Parathyroid adenoma (tissue), 2 donors: Measurements from ENCODE around the gene IL21R.

Experiments
- H2AFZ ChIP-seq: fragments of 300-600 bp; sonication (generic); one replicate; pipeline ENCODE4 v1.7.0; 2017; ENCODE audit warnings: antibody characterized with exemption, mild to moderate bottlenecking
- H3K27ac ChIP-seq: fragments of 300-600 bp; sonication (generic); one replicate; pipeline ENCODE4 v1.7.0; 2017
- H3K27me3 ChIP-seq: fragments of 300-600 bp; sonication (generic); one replicate; pipeline ENCODE4 v1.7.0; 2017; ENCODE audit warnings: low read length; ENCODE audit not compliant: control insufficient read depth, insufficient read depth
- H3K36me3 ChIP-seq: fragments of 300-600 bp; sonication (generic); one replicate; pipeline ENCODE4 v1.7.0; 2017; ENCODE audit warnings: low read length; ENCODE audit not compliant: control insufficient read depth, insufficient read depth
- H3K4me1 ChIP-seq: fragments of 300-600 bp; sonication (generic); one replicate; pipeline ENCODE4 v1.7.0; 2017; ENCODE audit warnings: control low read depth
- H3K4me2 ChIP-seq: fragments of 300-600 bp; sonication (generic); one replicate; pipeline ENCODE4 v1.7.0; 2017; ENCODE audit warnings: low read length
- H3K4me3 ChIP-seq: fragments of 300-600 bp; sonication (generic); one replicate; pipeline ENCODE4 v1.7.0; 2017; ENCODE audit warnings: low read depth, low read length
- H3K79me2 ChIP-seq: fragments of 300-600 bp; sonication (generic); one replicate; pipeline ENCODE4 v1.7.0; 2017; ENCODE audit warnings: control low read depth
- H3K9ac ChIP-seq: fragments of 300-600 bp; sonication (generic); one replicate; pipeline ENCODE4 v1.7.0; 2017; ENCODE audit warnings: mild to moderate bottlenecking
- H3K9me3 ChIP-seq: fragments of 300-600 bp; sonication (generic); one replicate; pipeline ENCODE4 v1.7.0; 2017; ENCODE audit warnings: low read length; ENCODE audit not compliant: control insufficient read depth
- TF ChIP-seq, protein P1 (sequence below): fragments of 300-600 bp; sonication (generic); IDR thresholded peaks from one replicate; pipeline ENCODE4 v1.7.0; 2017; ENCODE audit warnings: antibody characterized with exemption, mild to moderate bottlenecking
- donor health status: primary hyperparathyroidism.

IL21R gene

DNA sequence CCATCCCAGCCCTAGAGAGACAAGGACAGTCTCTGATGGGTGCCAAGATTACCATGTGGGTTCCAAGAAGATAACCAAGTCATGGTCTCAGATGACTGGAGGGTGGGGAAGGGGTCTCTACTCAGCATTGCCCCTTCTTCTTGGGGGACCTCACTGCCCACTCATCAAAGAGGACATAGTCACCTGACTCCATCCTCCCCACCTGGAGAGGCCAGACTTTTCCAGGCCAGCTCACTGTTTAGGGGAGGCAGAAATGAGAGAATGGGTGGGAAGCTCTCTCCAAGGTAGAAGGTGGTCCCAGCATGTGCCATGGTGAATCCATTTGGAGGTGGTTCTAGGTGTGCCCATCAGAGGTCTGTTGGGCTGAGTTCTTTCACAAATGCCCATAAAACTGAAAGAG lies 20.7 kb upstream of the IL21R start:
- Histone ChIP-seq H3K4me3 (no peak overlapping the region), H3K27ac (no peak overlapping the region), H3K9ac (no peak overlapping the region), H3K27me3 (no peaks in the 10 kb centered on the region), H3K4me2 (no peak overlapping the region), H3K79me2 (no peaks in the 10 kb centered on the region), H3K4me1 (no peaks in the 10 kb centered on the region), H3K36me3 (no peaks in the 10 kb centered on the region), H2AFZ (no peak overlapping the region), H3K9me3 (no peaks in the 10 kb centered on the region)
- TF ChIP-seq, protein P1, sequence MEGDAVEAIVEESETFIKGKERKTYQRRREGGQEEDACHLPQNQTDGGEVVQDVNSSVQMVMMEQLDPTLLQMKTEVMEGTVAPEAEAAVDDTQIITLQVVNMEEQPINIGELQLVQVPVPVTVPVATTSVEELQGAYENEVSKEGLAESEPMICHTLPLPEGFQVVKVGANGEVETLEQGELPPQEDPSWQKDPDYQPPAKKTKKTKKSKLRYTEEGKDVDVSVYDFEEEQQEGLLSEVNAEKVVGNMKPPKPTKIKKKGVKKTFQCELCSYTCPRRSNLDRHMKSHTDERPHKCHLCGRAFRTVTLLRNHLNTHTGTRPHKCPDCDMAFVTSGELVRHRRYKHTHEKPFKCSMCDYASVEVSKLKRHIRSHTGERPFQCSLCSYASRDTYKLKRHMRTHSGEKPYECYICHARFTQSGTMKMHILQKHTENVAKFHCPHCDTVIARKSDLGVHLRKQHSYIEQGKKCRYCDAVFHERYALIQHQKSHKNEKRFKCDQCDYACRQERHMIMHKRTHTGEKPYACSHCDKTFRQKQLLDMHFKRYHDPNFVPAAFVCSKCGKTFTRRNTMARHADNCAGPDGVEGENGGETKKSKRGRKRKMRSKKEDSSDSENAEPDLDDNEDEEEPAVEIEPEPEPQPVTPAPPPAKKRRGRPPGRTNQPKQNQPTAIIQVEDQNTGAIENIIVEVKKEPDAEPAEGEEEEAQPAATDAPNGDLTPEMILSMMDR: no peak

DNA sequence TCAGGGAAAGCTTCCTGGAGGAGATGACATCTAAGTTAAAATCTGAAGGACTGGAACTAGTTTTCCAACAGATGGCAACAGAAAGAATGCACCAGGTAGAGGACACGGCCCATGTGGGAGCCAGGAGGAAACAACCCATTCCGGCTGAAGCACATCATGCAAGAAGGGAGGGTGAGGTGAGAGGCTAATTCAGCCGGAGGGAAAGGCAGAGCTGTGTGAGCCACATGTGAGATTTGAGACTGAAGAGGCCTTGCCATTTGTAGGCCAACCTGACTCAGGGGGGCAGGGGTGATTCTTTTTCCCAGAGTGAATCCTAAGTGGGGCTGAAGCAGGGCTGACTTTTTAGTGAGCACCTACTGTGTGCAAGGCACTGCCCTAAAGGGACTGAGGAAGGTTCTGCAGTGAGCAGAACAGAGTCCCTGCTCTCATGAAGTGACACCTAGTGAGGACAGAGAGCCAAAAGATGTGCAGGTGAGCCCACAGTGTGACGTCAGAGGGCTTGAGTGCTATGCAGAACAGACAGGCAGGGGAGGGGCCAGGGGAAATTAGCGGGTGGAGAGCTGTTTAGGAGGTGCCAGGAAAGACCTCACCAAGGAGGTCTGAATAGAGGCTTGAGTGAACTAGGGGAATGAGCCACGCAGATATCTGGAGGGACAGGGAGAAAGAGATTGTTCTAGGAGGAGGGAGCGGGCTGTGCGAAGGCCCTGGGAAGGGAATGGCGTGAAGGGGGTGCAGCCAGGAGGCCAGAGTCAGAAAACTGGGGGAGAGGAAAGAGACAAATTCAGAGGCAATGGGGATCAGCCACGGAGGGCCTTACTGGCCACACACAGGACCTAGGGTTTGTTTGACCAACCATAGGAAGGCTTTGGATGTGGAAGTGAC lies 19.8 kb upstream of the IL21R start:
- no peaks in the 10 kb centered on the region for H3K36me3 ChIP-seq
- H3K9ac ChIP-seq: no peak overlapping the region
- no peak overlapping the region for H3K4me3 ChIP-seq
- no peak overlapping the region for H3K4me2 ChIP-seq
- no peaks in the 10 kb centered on the region for H3K27me3 ChIP-seq
- no peaks in the 10 kb centered on the region for H3K79me2 ChIP-seq
- no peak overlapping the region for H3K27ac ChIP-seq
- TF ChIP-seq, protein P1: no peak
- no peaks in the 10 kb centered on the region for H3K4me1 ChIP-seq
- no peaks in the 10 kb centered on the region for H3K9me3 ChIP-seq
- no peak overlapping the region for H2AFZ ChIP-seq

DNA sequence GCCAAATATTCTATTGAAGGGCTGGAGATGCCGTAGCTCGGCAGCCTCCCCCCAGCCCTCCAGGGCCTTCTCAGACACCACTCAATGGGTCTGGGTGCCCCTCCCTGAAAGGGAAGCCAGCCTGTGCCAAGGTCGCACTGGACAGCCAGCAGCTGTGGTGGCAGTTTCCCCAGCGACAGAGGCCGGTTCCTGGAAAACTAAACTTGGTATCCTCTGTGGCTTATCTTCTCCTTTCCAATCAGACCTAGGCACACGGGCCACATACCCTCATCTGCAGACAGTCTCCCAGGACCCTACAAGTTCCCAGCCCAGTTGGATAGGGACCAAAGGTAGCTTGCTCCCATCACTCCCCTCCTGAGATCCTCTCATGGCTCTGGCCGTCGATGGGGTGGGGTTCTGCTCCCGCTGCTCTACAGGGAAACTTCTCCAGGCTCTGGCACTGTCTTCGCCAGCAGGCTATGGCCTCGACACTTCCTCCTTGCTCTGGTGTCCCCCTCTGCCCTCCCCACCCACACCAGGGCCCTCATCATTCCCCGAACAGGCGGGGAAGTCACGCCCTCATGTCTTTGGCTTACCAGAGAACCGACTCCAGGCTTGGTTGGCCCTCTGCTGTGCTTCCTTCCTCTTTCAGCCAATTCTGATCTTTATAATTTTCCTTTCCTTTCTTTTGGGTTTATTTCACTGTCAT lies 18.3 kb upstream of the IL21R start:
- H3K27me3 ChIP-seq: no peaks in the 10 kb centered on the region
- no peaks in the 10 kb centered on the region for H3K4me1 ChIP-seq
- H3K4me2 ChIP-seq: no peak overlapping the region
- TF ChIP-seq, protein P1: no peak
- H3K36me3 ChIP-seq: no peaks in the 10 kb centered on the region
- no peak overlapping the region for H3K9ac ChIP-seq
- H3K27ac ChIP-seq: no peak overlapping the region
- H3K79me2 ChIP-seq: no peaks in the 10 kb centered on the region
- no peak overlapping the region for H3K4me3 ChIP-seq
- H3K9me3 ChIP-seq: no peaks in the 10 kb centered on the region
- H2AFZ ChIP-seq: no peak overlapping the region

DNA sequence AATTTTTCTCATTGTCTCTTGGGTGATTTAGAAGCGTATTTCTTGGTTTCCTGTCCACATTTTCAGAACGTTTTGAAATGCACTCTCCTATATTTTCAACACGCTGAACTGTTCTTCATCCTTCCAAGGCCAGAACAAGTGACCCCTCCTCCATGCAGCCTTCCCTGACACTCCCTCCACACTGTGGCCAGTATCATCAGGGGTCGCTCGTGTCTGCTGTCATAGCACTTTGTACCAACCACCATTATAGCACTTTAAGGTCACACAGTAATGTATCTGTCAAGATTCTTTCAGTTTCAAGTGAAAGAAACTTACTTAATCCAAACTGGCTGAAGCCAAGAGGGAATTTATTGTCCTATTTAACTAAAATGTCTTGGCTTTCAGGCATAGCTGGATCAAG lies 17.5 kb upstream of the IL21R start:
- Histone ChIP-seq H3K79me2 (no peaks in the 10 kb centered on the region), H3K27ac (no peak overlapping the region), H2AFZ (no peak overlapping the region), H3K4me3 (no peak overlapping the region), H3K36me3 (no peaks in the 10 kb centered on the region), H3K27me3 (no peaks in the 10 kb centered on the region), H3K4me2 (no peak overlapping the region), H3K9me3 (no peaks in the 10 kb centered on the region), H3K4me1 (no peaks in the 10 kb centered on the region), H3K9ac (no peak overlapping the region)
- TF ChIP-seq, protein P1: no peak
